Posterior cingulate gyrus (tissue), 11 donors: ENCODE results near the gene FOXN3.

ENCODE experiments used
- DNase-seq, 10 donors: peaks; one replicate each; pipeline versions ENCODE4 v3.0.0 to v3.0.0-alpha.2; 2020 to 2021; ENCODE audit warnings: mixed read lengths in 3 of 10
- intact Hi-C: fragments of 100-400 bp; cut with DNase I; formaldehyde crosslinking; loops from one replicate; pipeline ENCODE4 v1.15.1; 2023

FOXN3 gene

DNA sequence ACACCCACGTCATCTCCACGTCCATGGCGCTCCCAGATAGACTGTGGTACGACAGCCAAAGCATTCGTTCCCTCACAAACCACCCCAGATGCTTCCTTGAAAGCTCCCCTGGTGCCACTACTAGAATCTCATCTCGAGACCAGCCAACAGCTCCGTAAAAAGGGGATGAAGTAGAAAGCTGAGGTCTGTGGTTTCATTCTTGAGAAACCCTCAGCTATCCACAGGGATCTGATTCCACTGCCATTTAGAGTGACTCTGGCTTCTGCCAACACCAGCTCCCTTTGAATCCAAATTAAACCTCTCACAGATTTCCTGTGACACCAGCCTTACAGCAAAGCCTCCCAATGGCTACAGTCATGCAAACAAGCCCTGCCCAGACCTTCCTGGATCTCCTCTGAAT is 18.5 kb upstream of the FOXN3 start:
- DNase-seq, result peak in 1 of 10 donors; percentile 2
- intact Hi-C loops, result no loop called here

GRCh38 chr14:89432226-89432625 is 15.2 kb upstream of the FOXN3 start:
- intact Hi-C loops, result no loop called here
- peak in 1 of 10 donors; percentile 12 for DNase-seq

DNA sequence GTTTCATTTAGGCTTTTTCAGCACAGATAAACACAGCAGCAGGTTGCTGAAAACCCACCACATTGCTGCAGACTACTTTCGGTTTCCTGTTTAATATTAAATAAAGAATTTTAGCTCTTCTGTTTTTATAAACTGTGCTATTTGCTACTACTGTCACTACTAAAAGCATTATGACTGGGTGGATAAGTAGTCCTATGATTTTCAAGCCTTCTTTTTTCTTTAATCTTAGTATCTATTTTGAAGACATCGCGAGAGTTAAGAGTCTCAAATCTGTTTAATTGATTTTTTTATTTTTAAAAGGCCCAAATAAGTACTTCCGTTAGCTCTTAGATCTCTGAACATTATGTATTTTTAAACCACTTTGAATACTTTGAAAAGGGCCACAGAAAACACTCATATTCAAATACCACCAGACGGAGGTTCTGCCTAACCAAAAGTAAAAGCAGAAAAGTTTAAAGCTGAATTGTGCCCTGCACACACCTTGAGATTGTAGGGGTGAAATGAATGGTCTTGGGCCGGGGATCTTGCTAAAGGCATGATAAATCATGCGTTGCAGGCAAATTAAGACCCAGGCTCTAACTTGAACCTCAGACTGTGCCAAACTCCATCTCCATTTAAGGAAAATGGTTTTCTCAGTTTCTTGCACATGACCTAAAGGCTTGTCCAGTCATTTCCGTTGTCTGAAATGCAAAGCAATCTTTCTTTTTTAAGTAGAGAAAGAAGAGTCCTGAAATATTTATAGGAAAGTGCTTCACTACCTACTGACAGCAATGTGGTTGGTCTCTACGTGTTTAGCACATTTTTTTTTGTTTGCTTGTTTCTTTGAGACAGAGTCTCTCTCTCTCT is 13.6 kb upstream of the FOXN3 start:
- no peak for DNase-seq
- intact Hi-C loops, result no loop called here

GRCh38 chr14:89429199-89430181 is 12.5 kb upstream of the FOXN3 start:
- peak in 2 of 10 donors; percentile 10 to 79 for DNase-seq
- intact Hi-C loops, result no loop called here

- intact Hi-C loops, result no loop called here
- peak in 8 of 10 donors; percentile 13 to 89 (median 46) for DNase-seq
These were observed 11.6 kb upstream of the FOXN3 start for GRCh38 chr14:89428546-89429198.

GRCh38 chr14:89428173-89428523 is 11.1 kb upstream of the FOXN3 start:
- intact Hi-C loops, result no loop called here

DNA sequence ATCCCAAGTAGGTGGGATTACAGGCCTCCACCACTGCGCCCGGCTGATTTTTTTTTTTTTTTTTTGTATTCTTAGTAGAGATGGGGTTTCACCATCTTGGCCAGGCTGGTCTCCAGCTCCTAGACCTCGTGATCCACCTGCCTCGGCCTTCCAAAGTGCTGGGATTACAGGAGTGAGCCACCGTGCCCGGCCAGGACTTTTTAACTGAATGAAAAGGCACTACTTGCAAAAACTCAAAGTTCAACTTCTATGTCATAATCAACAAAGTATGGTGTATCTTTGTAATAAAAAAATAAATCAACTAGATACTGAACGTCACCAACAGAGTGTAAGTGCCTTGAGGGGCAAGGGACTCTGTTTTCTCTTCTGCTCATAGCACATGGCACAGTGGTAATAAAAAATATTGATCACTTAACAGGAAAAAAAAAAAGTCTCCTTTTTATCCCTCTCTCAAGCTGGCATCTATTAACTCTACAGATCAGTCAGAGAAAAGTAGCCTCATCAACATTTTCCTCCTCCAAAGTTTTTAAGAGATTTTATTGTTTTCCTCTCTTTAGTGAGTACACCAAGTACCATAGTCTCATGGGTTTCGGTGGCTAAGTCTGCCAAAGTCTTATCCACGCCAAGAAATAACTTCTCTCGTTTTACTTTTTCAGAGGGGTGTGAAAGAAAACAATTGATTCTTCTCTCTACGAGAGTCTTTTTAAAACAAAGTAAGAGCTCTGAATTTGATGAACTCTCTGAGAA is 10.6 kb upstream of the FOXN3 start:
- DNase-seq, result no peak
- intact Hi-C loops, result no loop called here

More at GRCh38 chr14:89428173-89428523, 11.1 kb upstream of the FOXN3 start:
- DNase-seq, result no peak

- no peak for DNase-seq
- intact Hi-C loops, result no loop called here
These were observed 8.9 kb upstream of the FOXN3 start for GRCh38 chr14:89425931-89426330.

GRCh38 chr14:89424241-89424640 is 7.2 kb upstream of the FOXN3 start:
- DNase-seq, result no peak
- intact Hi-C loops, result no loop called here

- intact Hi-C loops, result no loop called here
- DNase-seq, result peak in 1 of 10 donors; percentile 35
These were observed 5.9 kb upstream of the FOXN3 start for GRCh38 chr14:89422952-89423345.

DNA sequence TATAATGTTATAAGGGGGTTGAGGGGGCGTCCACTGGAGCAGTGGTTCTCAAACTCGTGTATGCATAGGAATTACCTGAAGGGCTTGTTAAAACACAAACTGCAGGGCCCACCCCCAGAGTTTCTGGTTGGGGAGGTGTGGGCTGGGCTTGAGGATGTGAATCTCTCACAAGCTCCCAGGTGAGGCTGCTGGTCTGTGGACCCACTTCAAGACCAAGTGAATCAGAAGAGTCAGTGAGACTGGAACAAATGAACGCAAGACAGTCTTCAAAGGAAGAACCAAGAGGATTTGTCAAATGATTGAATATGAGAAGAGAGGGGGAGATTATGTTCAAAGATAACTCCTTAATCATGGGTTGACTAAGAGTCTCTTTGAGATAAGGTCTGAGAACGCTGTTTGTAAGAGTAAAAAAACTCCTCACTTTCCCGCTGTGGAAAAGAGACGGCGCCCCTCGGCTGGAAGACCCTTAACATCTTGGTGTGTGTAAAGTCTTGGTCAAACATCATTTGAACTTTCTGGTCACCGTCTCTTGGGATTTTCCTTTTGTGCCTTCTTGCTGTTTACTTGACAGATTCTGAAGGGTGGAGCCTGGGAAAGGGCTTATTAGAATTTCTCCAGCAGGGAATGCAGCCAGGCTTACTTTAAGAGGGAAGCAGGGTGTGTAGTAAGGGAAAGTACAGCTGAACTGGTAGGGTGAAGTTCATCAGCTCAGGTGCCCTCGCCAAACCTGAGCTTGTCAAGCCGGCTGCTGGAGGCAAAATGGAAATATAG is 5.3 kb upstream of the FOXN3 start:
- intact Hi-C loops, result no loop called here
- peak in 1 of 10 donors; percentile 29 for DNase-seq

DNA sequence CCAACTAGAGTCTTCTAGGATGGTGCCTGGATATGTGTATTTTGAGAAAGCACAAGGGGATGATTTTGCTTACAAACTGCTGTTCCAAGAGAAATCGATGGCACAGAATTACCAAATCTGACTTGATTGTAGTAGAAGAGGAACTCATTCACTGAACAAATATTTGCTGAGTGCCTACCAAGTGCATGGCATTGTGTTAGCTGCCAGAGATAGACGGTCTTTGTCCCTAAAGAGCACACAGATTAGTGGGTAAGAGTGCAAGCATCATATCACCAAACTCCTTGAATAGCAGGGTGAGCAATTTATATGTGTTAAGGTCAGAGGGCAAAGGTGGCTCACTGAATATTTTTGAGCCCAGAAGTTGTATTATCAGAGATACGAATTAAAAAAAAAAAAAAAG is 3.5 kb upstream of the FOXN3 start:
- intact Hi-C loops, result no loop called here
- DNase-seq, result no peak

GRCh38 chr14:89419973-89420482 is 3.0 kb upstream of the FOXN3 start:
- intact Hi-C loops, result loop anchor here (2.0 to 5.0 kb wide), 3 partner anchors 243 to 492 kb away; no protein-coding TSS in a partner anchor
- DNase-seq, result peak in 1 of 10 donors; percentile 24

DNA sequence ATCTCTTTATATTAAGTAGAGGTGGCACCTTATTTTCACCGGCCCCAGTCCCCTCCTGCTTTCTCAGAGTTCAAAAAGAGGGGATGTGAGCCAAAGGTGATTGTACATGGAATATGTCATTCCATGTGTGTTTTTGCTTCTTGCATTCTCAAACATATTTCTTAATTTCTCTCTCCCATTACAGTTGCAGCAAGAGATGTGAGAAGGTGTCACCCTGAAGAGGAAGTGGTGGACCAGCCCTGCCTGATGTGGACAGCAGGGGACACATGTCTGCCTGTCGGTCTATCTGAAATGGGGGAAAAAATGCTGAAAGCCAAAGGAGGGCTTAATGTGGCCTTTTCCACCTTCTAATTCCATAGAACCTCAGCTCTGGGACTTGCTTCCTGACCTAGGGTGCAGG is 1.9 kb upstream of the FOXN3 start:
- intact Hi-C loops, result loop anchor here (2.0 to 5.0 kb wide), 3 partner anchors 242 to 493 kb away; no protein-coding TSS in a partner anchor
- DNase-seq, result peak in 1 of 10 donors; percentile 33

DNA sequence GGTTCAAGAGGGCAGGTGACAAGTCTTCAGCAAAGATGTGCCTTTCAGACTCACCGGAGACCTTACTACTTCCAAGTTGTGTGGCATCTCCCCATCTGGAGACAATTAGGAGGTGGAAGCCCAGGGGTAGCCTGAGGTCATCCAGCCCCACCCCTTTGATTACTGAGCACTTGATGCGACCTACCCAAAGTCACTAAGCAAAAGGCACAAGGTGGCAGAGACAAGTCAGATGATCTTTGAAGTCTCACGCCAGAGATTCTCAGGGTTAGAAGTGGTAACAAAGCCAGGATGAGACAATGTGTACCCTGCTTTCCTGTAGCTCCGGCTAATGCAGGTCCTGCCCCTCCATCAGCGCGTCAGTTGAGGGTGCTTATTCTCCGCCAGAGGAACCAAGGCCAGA is 1.4 kb upstream of the FOXN3 start:
- intact Hi-C loops, result loop anchor here (2.0 to 5.0 kb wide), 3 partner anchors 242 to 494 kb away; no protein-coding TSS in a partner anchor
- no peak for DNase-seq

DNA sequence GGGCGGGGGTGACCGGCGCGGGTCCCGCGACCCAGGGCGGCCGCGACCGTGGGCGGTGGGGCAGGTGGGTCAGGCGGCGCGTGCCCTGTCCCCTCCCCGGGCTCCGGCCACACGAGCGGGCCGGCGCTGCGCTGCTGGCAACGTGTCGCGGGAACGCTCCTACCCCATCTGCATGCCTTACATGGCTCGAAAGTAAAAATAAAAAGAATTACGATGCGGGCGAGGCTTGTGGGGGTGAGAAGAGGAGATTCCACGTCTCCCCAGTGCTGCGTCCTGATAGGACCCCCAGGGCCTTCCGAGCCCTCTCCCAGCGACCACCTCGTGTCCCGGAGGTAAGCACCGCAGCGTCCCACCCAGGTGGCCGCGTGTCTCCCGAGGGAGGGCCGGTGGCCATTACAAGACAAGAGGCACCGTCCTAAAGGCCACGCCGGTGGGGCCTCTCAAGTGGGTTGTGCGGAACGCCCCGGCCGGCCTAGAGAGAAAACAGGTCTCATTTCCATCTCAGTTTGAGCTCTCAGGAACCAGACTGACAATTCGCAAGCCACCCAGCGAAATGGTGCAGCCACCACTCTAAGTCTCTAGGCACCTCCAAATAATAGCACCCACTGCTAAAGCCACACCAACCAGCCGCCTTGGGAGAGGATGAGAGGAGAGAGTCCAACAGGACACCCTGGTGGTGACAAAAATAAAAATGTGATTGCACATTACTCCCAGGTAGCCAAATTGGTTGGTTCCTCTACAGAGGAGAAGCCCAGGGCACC is 612 bp upstream of the FOXN3 start:
- peak in 9 of 10 donors; percentile 25 to 91 (median 37) for DNase-seq

DNA sequence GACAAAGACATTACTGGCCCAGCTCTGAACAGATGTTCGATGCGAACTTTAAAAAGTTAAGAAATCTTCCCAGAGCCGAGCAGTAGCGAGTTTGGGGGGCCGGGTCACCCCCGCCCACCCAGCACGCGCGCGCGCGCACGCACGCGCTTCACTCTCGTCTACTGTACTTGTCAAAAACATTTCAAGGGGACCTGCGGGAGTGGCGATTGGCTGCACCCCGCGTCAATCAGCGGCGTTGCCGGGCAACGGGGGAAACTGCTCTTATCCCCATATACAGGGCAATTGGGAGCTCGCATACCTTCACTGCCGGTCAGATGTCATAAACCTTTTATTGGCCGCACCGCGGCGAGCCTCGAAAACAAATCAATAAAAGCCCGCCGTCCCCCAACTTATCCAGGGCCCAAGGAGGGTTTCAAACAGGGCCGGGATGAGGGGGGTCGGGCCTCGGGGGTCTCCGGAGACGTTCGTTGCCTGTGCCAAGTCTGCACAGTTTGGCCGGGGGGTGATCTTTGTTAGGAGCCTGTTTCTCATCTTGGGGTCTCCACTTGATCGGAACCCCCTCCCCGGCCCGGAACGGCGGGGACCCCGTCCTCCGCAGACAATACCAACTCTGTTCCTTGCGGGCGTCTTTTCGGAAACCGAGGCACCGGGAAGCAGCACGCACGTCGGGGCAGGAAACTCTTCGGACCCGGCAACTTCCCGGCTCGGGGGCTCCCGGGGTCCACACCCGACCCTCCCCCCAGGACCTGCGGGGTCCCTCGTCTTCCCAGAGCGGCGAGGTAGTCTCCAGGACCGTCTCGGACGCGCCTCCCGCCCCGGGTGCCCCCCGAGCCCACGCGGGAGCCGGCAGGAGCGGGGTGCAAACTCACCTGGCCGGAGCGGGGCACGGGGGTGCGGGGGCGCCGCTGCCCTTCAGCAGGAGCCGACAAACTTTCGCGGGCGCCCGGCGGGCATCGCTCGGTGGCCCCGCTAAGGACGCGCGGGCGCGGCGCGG is 734 bp downstream of the FOXN3 start:
- intact Hi-C loops, result loop anchor here (2.0 to 5.0 kb wide), 3 partner anchors 203 to 496 kb away; no protein-coding TSS in a partner anchor
- DNase-seq, result peak; percentile 96 to 100 (median 98)

More for the DNA sequence above, 612 bp upstream of the FOXN3 start:
- intact Hi-C loops, result loop anchor here (2.0 to 5.0 kb wide), 4 partner anchors 201 to 495 kb away; no protein-coding TSS in a partner anchor
